Activated CD4-positive, CD25-positive, alpha-beta regulatory T cell treated with anti-CD3 and anti-CD28 coated beads, Interleukin-2, amount 50 U/mL, for 72 hours (primary cell): ENCODE measurements around the gene ADAMTS3.
"Not testable (repeated sequence)": the region's sequence is repeated elsewhere in the genome, so short reads cannot be mapped to it uniquely, and the experiment has no call there.

Source experiments
- DNase-seq: peaks from one replicate; pipeline ENCODE4 v3.0.0; 2021

ADAMTS3 gene

GRCh38 chr4:72546456-72546855 is 22.6 kb downstream of the ADAMTS3 start:
- DNase-seq: no peak

- DNase-seq: not testable (repeated sequence)
Observed at GRCh38 chr4:72540694-72541093, 28.3 kb downstream of the ADAMTS3 start.

GRCh38 chr4:72538006-72538405 is 31.0 kb downstream of the ADAMTS3 start:
- DNase-seq: no peak

DNA sequence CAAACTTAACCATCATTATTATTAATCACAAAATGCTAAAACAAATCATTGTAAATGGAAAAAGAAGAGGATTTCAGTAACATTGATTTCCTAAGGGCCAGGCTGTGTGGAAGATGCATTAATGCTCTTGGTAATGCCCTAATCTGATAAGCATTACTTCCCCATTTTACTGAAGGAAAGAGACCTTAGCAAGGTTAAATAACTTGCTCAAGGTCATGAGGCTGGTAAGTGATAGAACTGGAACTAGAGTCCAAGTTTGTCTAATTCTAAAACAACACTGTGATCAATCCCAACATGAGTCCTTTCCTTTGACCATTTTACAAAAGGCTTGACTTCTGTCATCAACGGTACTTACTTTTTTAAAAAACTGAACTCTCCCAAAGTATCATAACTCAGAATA is 32.6 kb downstream of the ADAMTS3 start:
- DNase-seq: no peak

- DNase-seq: no peak
Observed at GRCh38 chr4:72531768-72532290, 37.2 kb downstream of the ADAMTS3 start.

DNA sequence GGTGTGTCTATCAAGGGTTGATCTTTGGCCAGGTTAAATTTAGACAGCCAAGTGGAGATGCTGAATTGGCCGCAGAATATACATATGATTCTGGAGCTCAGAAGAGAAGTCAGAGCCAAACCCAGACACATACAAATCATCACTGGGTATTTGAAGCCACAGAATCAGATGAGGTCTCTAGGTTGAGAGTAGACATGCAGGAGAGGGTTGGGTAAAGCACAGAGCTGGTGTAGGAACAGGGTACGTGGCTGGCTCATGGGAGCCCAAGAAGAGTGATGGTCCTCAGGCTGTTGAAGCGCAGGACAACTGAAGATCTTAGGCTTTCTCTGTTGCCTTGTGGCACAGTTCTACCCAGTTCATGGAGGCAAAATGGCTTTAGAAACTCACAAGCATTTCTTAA is 37.7 kb downstream of the ADAMTS3 start:
- DNase-seq: no peak

- no peak for DNase-seq
Observed at GRCh38 chr4:72529148-72529822, 39.7 kb downstream of the ADAMTS3 start.

- no peak for DNase-seq
Observed at GRCh38 chr4:72527038-72527646, 41.9 kb downstream of the ADAMTS3 start.

DNA sequence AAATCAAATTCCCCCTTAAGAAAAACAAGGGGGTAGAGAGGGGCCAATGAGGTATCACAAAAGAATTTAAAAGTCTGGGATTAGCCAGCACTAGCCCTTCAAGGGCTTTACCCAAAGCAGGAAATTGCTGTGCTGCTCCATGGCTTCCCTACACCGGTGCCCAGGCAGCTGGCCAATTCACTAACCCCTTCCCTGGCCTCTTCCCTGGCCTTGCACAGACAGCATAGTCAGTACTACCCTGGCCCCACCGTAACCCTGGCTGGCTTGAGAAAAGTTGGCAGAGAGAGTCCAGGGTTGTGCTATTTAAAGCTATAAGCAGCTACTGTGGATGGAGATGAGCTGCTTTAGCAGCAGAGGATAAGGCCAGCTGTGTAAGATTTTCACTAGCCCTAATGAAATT is 43.1 kb downstream of the ADAMTS3 start:
- DNase-seq: no peak

- DNase-seq: no peak
Observed at GRCh38 chr4:72522440-72522839, 46.6 kb downstream of the ADAMTS3 start.

- DNase-seq: no peak
Observed at GRCh38 chr4:72513227-72513626, 55.8 kb downstream of the ADAMTS3 start.

GRCh38 chr4:72507860-72508419 is 61.1 kb downstream of the ADAMTS3 start:
- no peak for DNase-seq

- DNase-seq: no peak
Observed at GRCh38 chr4:72507167-72507566, 61.9 kb downstream of the ADAMTS3 start.

DNA sequence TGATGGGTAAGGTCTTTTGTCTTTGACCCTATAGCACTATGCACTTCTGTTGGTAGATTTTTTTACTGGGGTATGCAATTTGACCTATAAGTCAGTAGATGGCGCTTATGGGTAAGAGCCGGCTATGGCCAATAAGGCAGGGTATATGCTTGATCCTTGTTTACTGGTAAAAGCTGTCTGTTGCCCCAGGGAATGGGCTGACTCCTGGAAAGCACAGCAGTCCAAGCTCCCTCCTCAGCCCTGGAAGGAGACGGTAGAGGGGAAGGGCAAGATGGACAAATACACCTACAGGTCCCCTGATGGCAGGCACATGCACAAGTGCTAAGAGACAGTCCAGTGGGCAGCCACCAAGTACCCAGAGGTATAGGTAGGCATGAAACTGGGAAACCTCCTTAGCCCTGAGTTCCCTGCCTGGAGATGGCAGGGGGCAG is 63.7 kb downstream of the ADAMTS3 start:
- DNase-seq: no peak

DNA sequence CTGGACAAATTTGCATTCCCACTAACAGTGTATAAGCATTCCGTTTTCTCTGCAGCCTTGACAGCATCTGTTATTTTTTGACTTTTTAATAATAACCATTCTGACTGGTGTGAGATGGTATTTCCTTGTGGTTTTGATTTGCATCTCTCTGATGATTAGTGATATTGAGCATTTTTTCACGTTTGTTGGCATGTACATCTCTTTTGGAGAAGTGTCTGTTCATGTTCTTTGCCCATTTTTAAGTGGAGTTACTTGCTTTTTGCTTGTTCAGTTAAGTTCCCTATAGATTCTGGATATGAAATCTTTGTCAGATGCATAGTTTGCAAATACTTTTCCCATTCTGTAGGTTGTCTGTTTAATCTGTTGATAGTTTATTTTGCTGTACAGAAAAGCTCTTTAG is 68.8 kb downstream of the ADAMTS3 start:
- DNase-seq: no peak

- DNase-seq: no peak
Observed at GRCh38 chr4:72496119-72496518, 72.9 kb downstream of the ADAMTS3 start.

- no peak for DNase-seq
Observed at GRCh38 chr4:72494156-72494555, 74.9 kb downstream of the ADAMTS3 start.

DNA sequence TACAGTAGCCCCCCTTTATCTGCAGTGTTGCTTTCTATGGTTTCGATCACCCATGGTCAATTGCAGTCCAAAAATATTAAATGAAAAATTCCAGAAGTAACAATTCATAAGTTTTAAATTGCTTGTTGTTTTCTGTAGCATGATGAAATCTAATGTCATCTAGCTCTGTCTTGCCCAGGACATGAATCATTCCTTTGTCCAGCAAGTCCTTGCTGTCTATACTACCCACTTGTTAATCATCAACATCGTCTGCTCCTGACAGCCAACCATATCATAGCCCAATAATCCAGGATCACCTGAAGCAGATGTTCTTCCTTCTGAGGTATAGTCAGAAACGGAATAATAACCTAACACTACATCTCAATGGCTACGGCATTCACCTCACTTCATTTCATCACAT is 79.8 kb downstream of the ADAMTS3 start:
- no peak for DNase-seq

DNA sequence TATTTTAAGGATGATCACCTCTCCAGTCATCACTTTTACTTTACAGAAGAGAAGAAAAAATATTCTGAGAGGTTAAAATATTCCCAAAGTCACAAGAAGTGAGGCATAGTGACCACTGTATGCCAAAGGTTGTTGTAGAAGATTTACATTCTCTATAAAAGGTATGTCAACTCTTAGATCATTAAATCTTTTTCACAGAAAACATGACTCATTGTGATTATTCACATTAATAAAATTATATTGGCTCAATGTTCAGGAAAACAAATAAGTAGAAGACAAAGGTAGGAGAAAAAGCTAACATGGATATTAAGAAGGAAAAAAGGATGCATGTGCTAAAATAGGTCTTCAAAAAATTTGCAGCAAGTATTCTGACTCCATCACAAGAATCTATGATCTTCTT is 82.0 kb downstream of the ADAMTS3 start:
- no peak for DNase-seq

- no peak for DNase-seq
Observed at GRCh38 chr4:72484981-72485380, 84.0 kb downstream of the ADAMTS3 start.

GRCh38 chr4:72473434-72473900 is 95.6 kb downstream of the ADAMTS3 start:
- no peak for DNase-seq

DNA sequence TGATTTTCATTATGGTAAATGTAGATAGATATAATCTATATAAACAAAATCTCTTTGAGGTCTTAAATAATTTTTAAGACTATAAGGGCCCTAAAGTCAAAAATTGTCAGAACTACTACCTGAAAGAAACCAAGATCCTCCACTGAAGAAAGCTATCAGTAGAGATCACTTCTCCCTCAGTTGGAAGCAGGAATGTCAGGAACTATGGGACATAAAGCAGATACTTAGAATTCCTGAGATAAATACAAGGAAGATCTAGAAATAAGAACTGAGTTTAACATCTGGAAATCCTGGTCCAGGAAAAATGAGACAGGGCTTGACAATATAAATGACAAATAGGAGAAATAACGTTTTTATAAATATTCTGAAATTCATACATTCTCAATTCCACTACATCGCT is 97.2 kb downstream of the ADAMTS3 start:
- DNase-seq: no peak

DNA sequence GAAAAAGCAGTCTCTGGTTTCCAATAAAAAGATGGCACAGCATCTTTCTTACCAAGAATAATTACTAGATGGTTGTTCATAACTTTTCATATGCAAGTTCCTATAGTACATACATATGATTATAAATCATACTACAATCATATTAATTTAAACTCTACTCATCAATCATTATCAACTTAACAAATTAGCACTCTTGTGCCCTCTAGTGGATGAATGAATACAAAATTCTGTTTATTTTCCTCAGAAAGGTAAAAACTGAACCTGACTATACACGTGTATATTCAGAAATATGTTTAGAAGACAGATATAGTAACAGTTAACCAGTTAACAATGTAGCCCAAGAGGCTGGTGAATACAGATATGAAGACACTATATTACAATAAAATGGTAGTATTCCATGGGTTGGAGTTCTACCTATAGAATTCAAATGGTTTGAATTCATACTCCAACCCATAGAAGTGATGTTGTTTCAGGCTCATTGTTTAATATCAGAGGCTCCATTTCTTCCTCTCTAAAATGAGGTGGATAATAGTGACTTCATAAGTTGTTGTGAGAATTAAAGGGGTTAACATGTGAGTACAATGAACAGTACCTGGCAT is 100.0 kb downstream of the ADAMTS3 start:
- no peak for DNase-seq

GRCh38 chr4:72467633-72468032 is 101.4 kb downstream of the ADAMTS3 start:
- DNase-seq: no peak
